H54 (cell line): ENCODE data around the gene GPN3.
"Not testable (repeated sequence)": the region's sequence is repeated elsewhere in the genome, so short reads cannot be mapped to it uniquely, and the experiment has no call there.

Experiments
- DNase-seq: peaks from one replicate; pipeline ENCODE4 v3.0.0; 2011; ENCODE audit warnings: low spot score, mixed read lengths; ENCODE audit not compliant: insufficient read length
- FAIRE-seq: peaks from 3 replicates; lab custom pipeline; 2011; peaks lifted over from hg19 to GRCh38; lab: Jason Lieb, UNC
- POLR2A ChIP-seq: IDR thresholded peaks from 2 replicates; pipeline ENCODE4 v1.6.1; 2011; ENCODE audit warnings: low read depth, mild to moderate bottlenecking, low read length

GPN3 gene

GRCh38 chr12:110468214-110469048, at the start of gene GPN3, which contains the start of gene FAM216A:
Gene GPN3 (minus strand): TSS chr12:110468257. CDS start chr12:110468203, 54 bp downstream.
Gene FAM216A (plus strand): TSS chr12:110468845. CDS start chr12:110468876, 31 bp downstream.
- peak; percentile 74 for TF ChIP-seq POLR2A
- DNase-seq = peak; percentile 81
- FAIRE-seq = peak; percentile 86

DNA sequence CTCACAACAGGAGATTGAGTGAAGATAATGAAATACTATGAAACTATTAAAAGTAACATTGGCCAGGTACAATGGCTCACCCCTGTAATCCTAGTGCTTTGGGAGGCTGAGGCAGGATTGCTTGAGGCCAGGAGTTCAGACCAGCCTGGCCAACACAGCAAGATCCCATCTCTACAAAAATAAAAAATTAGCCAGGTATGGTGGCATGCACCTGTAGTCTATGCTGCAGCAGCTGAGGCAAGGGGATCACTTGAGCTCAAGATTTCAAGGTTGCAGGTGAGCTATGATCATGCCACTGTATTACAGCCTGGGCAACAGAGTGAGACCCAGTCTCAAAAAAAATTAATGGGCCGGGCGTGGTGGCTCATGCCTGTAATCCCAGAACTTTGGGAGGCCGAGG, 48.9 kb upstream of the GPN3 start:
- DNase-seq = no peak
- no peak for TF ChIP-seq POLR2A
- FAIRE-seq = no peak

DNA sequence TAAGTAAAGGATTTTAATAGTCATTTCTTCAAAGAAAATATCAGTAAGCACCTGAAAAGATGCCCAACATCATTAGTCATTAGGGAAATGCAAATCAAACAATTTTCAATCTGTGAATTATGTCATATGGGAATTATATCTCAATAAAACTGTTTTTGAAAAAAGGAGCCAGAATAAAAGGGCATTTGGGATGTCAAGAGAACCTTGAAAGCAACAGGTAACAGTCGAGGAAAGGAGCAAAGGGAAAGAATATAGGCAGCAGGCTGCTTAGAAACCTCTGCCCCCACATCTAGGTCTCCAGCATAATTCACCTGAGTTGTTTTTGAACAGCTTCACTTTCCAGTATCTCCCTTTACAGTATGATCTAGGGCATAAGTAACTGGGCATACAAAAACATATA, 46.3 kb upstream of the GPN3 start:
- DNase-seq = no peak
- no peak for TF ChIP-seq POLR2A
- FAIRE-seq = no peak

DNA sequence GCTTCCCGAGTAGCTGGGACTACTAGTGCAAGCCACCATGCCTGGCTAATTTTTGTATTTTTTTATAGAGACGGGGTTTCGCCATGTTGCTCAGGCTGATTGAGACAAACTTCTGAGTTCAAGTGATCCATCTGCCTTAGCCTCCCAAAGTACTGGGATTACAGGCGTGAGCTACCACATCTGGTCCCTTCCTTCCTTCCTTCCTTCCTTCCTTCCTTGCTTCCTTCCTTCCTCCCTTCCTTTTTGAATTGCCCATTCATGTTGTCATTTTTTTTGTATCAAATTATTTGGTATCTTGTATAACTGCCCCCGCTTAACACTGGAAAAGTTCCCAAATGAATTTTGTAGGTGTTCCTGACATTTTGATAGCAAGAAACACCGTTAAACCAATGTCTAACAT, 45.8 kb upstream of the GPN3 start:
- DNase-seq (no peak), FAIRE-seq (no peak)
- no peak for TF ChIP-seq POLR2A

- no peak for DNase-seq
- TF ChIP-seq POLR2A = no peak
Measured at GRCh38 chr12:110508071-110508586, 40.1 kb upstream of the GPN3 start.

DNA sequence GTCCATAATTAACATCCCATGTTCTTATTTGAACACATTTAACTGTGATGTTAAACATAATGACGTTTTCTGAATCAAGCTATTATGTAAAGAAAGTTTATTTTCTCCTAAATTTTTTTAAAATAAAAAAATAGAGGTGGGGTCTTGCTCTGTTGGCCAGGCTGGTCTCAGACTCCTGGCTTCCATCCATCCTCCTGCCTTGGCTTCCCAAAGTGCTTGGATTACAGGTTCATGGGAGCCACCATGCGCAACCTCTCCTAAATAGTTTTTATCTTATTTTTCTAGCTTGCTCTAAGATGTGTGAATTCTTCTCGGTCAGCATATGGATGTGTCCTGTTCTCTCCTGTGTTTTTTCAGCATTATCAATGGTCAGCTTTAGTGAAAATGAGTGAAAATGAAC, 37.3 kb upstream of the GPN3 start:
- no peak for TF ChIP-seq POLR2A
- no peak for FAIRE-seq

More at GRCh38 chr12:110508071-110508586, 40.1 kb upstream of the GPN3 start:
- FAIRE-seq = no peak

DNA sequence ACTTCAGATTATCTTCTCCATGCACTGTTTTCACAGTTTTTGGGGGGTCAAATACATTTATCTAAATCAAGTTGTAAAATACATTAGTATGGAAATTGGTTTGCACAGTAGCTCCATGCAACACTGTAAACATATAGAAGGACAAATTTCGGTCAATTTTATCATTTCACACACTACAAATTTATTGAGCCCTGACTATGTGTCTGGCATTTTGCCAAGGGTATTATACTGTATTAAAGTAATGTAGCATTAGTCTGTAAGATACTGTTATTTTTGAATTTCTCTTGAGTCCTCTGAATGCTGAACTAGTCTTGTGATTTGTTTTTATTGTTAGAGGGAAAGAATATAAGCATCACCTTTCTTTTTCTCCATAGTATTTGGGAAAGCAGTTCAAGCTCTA, 35.4 kb upstream of the GPN3 start:
- FAIRE-seq = no peak
- DNase-seq = no peak
- no peak for TF ChIP-seq POLR2A

More for the DNA sequence above, 37.3 kb upstream of the GPN3 start:
- no peak for DNase-seq

GRCh38 chr12:110501752-110502738, 34.0 kb upstream of the GPN3 start, which contains the start of the genes RAD9B and VPS29:
Gene RAD9B (plus strand): TSS chr12:110502331. CDS start chr12:110502338, 7 bp downstream.
Gene VPS29 (minus strand): TSS chr12:110502111. CDS start chr12:110502051, 60 bp downstream.
- FAIRE-seq = peak; percentile 92
- DNase-seq = peak; percentile 75
- peak; percentile 86 for TF ChIP-seq POLR2A

DNA sequence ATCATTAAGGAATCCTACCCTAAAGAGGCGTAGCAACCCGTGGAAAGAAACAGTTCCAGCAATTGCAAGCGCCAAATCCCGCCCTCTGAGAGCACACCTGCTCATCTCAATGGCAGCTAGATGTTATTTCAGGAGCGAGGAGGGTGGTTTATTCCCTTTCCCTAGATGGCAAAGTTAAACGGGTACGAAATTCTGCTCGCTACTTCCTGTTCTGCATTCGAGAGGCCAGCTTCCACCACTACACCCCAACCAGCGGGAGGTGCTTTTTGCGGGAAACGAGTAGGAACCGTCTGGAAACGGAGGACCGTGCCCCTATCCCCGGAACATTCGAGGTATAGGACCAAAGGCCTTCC, 33.3 kb upstream of the GPN3 start:
- FAIRE-seq (peak; percentile 75), DNase-seq (peak; percentile 24)
- no peak for TF ChIP-seq POLR2A

DNA sequence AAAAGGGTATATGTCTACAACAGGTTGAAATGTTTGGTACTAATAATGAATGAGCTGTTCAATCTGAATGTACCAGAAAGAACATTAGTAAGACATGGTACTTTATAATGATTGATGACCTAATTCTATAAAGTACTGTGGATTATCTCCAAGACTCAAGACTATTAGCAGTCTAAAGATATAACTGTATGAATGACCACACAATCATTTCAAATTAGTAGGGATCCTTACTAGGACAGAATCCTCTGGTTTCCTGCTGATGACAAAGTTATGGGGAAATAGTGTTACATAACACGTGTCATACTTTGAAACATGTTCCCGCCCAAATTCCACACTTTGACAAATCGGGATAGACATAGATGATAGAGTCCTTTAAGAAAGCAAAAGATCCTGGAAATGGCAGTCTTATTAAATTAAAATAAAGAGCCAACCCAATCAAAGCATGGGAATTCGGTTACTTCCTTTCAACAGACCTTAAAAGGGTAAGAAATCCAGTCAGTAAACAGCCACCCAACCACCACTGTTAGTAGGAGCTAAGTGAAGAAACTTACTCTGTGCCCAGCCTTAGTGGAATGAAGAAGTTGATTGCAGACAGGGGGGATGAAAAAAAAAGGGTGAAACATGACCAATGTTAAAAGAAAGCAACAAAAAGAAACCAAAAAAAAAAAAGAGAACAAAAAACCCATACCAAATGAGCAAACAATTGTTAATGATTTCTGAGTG, 31.1 kb upstream of the GPN3 start:
- TF ChIP-seq POLR2A = no peak
- no peak for DNase-seq
- no peak for FAIRE-seq

- no peak for DNase-seq
- no peak for TF ChIP-seq POLR2A
- no peak for FAIRE-seq
Measured at GRCh38 chr12:110475426-110475825, 7.4 kb upstream of the GPN3 start.

DNA sequence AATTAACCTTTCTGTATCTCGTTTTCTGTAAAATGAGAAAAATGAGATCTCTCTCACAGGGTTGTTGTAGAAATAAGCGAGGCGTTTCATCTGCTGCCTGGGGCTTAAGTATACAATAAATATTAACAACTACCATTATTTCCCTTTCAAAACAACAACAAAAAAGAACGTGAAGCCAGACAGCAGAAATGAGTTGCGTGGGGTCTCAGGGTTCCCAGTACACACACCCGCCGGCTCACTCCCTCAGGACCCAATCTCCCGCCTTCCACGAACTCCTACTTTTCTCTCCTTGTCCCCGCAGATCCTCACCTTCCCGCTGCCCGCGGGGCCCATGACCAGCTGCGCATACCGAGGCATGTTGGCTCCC, 227 bp downstream of the GPN3 start:
- peak; percentile 61; the same call in 1 of the 2 replicates for TF ChIP-seq POLR2A
- FAIRE-seq = no peak
- no peak for DNase-seq

- FAIRE-seq (no peak), DNase-seq (no peak)
- TF ChIP-seq POLR2A = no peak
Measured at GRCh38 chr12:110466791-110467190, 1.3 kb downstream of the GPN3 start.

GRCh38 chr12:110465765-110466164, 2.3 kb downstream of the GPN3 start:
- FAIRE-seq, DNase-seq: not testable (repeated sequence)
